GM18508 (cell line): ENCODE measurements around the gene TRPM3.
A peak's percentile ranks its signal among the peaks of the same experiment; 100 is the strongest.

ENCODE experiments used
- ATAC-seq: cut with Tn5 transposase; IDR thresholded peaks from one replicate; pipeline ENCODE4 v1.9.1; 2021; ENCODE audit warnings: moderate number of reproducible peaks; ENCODE audit not compliant: insufficient read depth, unreplicated experiment

The TRPM3 gene

DNA sequence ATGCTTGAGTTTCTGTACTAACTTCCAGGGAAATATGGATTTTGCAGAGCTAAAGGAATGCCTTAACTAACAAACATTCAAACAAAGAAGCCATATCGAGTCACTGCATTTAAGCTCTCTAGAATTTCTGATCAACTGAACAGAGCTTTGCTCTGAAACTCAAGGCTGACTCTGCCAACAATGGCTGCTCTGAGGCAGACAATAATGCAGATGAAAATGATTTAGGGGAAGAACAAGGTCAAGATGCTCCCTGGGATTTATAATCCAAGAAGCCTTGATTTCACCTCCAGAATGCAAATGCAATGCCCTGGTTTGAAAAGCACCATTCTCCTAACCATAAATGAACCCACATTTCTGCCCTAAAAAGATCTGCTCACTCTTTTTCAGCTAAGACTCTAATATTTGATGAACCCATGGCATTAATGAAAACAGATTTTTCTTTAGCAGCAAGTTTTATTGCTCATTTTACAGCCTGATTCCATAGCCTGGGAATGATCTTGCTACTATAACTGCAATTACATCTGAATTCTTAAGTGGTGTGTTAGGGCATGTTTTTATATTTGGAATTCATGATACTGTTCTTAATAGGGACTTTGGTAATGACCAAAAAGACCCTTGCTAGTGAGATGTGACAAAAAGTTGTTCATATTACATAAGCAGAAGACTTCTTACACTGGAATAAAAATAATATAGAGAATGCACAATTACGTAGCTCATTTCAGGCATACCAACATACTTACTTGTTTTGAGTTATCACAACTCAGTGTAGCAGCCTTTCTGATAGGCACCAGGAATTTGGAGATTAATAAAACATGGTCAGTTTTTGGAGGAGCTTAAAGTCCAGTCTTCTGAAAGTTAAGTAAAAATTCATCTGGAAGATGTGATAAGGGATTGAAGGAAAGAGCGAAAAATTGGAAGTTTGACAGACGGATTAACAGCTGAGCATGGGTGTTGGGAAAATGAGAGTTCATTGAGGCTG is 169.4 kb downstream of the TRPM3 start:
- ATAC-seq, result no peak

DNA sequence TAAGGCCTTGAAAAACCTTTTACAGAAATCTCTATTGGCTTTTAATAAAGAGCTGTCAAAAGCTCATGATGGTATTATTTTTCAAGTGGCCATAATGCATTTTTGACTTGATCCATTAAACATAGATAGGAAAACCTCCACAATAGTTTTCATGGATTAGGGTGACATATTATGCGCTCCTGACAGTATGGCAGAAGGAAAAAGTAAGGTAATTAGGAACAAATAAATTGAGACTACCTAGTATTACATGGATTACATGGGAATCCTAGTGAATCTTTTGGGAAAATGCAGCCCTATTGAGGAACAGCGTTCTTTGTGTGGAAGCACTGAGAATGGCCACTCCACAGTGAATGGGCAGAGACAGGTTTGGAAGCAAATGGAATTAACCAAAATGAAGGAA is 171.2 kb downstream of the TRPM3 start:
- no peak for ATAC-seq

DNA sequence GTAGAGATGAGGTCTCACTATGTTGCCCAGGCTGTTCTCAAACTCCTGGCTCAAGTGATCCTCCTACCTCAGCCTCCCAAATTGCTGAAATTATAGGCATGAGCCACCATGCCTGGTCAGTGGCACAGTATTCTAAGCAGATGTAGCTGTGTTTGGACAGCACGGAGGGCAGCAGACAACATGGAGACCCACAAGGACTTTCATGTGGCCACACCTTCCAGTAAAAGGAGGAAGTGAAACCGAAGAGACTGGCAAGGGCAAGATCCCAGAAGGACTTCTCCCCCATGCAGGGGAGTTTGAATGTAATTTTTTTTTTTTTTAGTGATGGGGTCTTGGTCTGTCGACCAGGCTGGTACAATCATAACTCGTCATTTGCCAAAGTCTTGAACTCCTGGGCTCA is 172.2 kb downstream of the TRPM3 start:
- ATAC-seq, result no peak

- ATAC-seq, result no peak
These were observed 172.7 kb downstream of the TRPM3 start for GRCh38 chr9:70948744-70949143.

GRCh38 chr9:70947511-70947910 is 173.9 kb downstream of the TRPM3 start:
- ATAC-seq, result no peak

DNA sequence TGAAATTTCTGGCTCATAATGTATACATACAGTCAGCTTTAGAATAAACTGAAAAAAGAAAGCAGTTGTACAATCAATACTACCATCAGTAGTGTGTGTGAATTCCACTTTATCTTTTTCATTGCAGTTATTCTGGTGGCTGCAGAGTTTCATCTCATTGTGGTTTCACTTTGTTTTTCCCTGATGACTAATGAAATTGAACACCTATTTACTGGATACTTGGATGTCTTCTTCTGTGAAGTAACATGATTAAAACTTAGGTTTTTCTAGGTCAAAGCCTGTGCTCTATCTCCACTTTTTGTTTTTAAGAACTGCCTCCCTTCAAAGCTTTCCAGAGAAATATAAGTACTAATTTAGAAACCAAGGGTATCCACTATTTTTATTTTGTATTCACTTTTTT is 174.3 kb downstream of the TRPM3 start:
- no peak for ATAC-seq

- no peak for ATAC-seq
These were observed 176.1 kb downstream of the TRPM3 start for GRCh38 chr9:70945301-70945700.

- no peak for ATAC-seq
These were observed 180.2 kb downstream of the TRPM3 start for GRCh38 chr9:70941191-70941590.

GRCh38 chr9:70940605-70941004 is 180.8 kb downstream of the TRPM3 start:
- no peak for ATAC-seq

GRCh38 chr9:70936536-70936935 is 184.9 kb downstream of the TRPM3 start:
- no peak for ATAC-seq

GRCh38 chr9:70935856-70936255 is 185.6 kb downstream of the TRPM3 start:
- ATAC-seq, result no peak

DNA sequence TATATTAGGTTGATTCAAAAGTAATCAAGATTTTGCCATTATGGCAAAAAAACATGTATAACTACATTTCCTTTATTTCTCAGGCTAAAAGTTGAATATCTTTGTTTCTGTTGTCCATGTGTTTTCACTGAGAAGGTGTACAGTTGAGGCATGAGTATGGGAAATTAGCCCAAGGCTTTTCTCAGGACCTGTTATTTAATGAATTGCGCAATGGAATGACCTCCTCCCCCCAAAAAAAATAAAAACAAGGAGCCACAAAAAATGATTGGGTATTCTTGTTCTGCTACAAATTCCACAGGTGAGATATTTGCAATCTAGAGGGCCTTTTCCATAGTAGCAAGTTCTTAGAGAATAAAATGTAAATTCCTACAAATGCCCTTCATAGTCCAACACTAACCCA is 186.8 kb downstream of the TRPM3 start:
- ATAC-seq, result no peak

- no peak for ATAC-seq
These were observed 188.1 kb downstream of the TRPM3 start for GRCh38 chr9:70933321-70933720.

GRCh38 chr9:70932097-70932496 is 189.3 kb downstream of the TRPM3 start:
- no peak for ATAC-seq

DNA sequence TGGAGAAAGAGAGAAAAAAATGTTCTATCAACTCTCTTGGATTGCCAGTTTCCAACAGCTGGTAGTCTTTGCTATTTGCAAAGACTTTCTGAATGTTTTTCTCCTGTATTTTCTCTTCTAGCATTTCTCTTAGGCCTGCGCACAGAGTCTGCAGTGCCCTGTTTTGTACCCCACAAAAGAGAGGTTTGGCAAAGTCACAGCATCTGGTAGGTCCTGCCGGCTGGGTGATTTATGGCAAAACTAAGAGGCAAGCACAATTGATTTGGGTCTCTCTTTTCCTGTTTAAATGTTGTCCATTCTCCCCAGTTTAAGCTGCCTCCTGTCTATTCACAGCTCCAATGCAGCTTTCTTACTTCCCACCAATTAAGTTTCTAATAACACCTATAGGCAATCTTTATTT is 193.9 kb downstream of the TRPM3 start:
- no peak for ATAC-seq

DNA sequence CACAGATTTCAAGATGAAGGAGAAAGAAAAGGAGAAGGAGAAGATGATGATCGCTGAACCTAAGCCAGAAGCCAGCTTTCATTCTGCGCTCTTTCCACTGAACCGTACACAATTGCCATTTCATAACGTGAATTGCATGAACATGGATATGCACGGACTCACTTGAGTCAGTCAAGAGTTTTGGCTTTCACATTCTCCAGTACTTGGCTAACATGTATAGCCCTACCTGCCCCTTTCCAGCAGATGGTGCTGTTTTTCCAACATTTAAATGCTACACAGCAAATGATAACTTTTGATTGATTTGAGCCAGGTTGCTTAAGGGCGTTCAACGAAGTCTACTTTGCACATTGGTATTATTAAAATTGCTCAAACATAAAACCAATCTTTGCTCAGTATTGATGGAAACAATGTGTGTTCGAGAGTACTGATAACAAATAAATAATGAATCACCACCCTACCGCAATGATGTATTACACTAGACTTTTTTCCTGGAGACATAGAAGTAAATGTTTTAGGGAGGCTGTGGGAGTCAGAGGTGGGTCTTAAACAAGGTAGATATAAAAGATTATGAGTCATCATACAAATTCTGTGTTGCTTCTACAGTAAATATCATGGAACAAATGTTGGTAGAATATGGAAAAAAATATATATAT is 196.4 kb downstream of the TRPM3 start:
- peak; percentile 81 for ATAC-seq

DNA sequence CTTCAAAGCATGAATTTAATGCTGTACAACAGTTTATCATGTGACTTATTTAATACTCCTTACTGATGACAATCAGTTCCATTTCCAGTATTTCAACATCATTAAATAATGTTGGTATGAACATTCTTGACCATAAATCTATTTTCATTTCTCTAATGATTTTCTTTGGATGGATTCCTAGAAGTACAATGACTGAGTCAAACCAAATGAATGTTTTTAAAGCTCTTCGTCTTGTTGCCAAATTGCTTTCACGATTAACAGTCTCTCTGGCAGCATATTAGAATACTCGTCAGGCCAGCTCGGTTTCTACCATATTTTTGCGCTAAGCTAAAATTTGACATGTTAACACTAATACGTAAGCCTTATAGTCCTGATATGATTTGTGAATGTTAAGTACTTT is 197.0 kb downstream of the TRPM3 start:
- ATAC-seq, result no peak

GRCh38 chr9:70923961-70924360 is 197.5 kb downstream of the TRPM3 start:
- no peak for ATAC-seq

DNA sequence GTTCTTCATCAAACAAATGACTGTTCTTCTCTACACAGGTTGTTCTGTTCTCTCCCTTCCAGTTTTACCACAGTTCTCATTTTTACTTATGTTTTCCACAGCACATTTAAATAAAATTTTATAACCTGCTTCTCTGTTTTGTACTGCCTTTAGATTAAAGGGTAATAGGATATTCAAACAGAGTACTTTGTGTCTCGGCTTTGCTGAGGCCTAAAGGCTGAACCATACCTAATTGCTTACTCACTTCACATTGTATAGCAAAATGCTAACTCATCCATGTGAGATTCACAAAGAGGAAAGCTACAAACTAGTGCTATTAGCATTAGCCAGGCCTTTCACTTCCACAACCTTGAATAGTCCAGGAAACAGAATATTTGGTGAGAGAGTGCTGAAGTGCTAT is 200.3 kb downstream of the TRPM3 start:
- ATAC-seq, result no peak

DNA sequence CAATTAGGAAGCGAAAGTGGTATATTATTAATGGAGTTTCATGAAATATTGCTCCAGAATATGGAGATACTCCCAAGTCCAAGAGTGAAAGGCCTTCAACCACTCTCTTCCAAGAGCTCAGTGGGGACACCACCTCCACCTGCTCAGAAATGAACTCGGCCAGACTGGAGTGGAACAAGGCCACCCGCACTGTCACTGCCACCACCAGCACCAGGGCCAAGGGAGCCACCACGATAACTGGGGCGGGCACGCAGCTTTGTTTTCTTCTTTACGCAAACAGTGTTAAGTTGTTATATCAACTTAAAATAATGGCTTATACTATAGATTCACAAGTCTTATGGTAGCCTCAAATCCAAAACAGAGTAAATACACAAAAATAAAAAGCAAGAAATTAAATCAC is 204.1 kb downstream of the TRPM3 start:
- ATAC-seq, result no peak

- no peak for ATAC-seq
These were observed 209.6 kb downstream of the TRPM3 start for GRCh38 chr9:70911791-70912190.

GRCh38 chr9:70910598-70910997 is 210.8 kb downstream of the TRPM3 start:
- no peak for ATAC-seq
